Karpas-422 (cell line): ENCODE data around the gene CNTNAP2. TPM values are rescaled to one million over a fixed set of nuclear protein-coding genes. Genes with fewer than 3 reads are reported as not detected.

Source experiments
- DNase-seq: peaks from one replicate; pipeline ENCODE4 v3.0.0-alpha.2; 2015
- H2AFZ ChIP-seq: fragments of 200-600 bp; sonication (generic); 2 replicates; pipeline ENCODE4 v1.6.1; 2014; ENCODE audit warnings: antibody characterized with exemption, low read length, mixed read lengths
- H3K27ac ChIP-seq: fragments of 200-600 bp; sonication (generic); 2 replicates; pipeline ENCODE4 v1.5.1; 2014; ENCODE audit warnings: mild to moderate bottlenecking, low read length, moderate library complexity
- H3K27me3 ChIP-seq: fragments of 200-600 bp; sonication (generic); 2 replicates; pipeline ENCODE4 v1.6.1; 2014; ENCODE audit warnings: low read length, mixed read lengths
- H3K36me3 ChIP-seq: fragments of 200-600 bp; sonication (generic); 2 replicates; pipeline ENCODE4 v1.6.1; 2014; ENCODE audit warnings: low read length, mixed read lengths; ENCODE audit not compliant: insufficient read depth
- H3K4me1 ChIP-seq: fragments of 200-600 bp; sonication (generic); 2 replicates; pipeline ENCODE4 v1.6.1; 2014; ENCODE audit warnings: mild to moderate bottlenecking, low read length, mixed read lengths
- H3K4me2 ChIP-seq: fragments of 200-600 bp; sonication (generic); 2 replicates; pipeline ENCODE4 v1.6.1; 2014; ENCODE audit warnings: low read length, low read depth, mild to moderate bottlenecking; ENCODE audit not compliant: poor library complexity, severe bottlenecking
- H3K4me3 ChIP-seq: fragments of 200-600 bp; sonication (generic); 2 replicates; pipeline ENCODE4 v1.5.1; 2014; ENCODE audit warnings: mild to moderate bottlenecking, antibody characterized with exemption, low read length, mixed read lengths
- H3K79me2 ChIP-seq: fragments of 200-600 bp; sonication (generic); 2 replicates; pipeline ENCODE4 v1.6.1; 2014; ENCODE audit warnings: mild to moderate bottlenecking, low read length, mixed read lengths
- H3K9ac ChIP-seq: fragments of 200-600 bp; sonication (generic); 2 replicates; pipeline ENCODE4 v1.6.0; 2014; ENCODE audit warnings: low read length
- H3K9me2 ChIP-seq: fragments of 200-600 bp; sonication (generic), shearing (Covaris generic); replicated peaks from 2 replicates; pipeline ENCODE4 v1.6.0; 2014; ENCODE audit warnings: mild to moderate bottlenecking, low read length, moderate library complexity; ENCODE audit not compliant: insufficient read depth
- H3K9me3 ChIP-seq: fragments of 300-700, 200-600 bp; sonication (generic); 2 replicates; pipeline ENCODE4 v1.6.1; 2014; ENCODE audit warnings: low read length, mixed read lengths
- H4K20me1 ChIP-seq: fragments of 200-600 bp; sonication (generic); 2 replicates; pipeline ENCODE4 v1.6.1; 2014; ENCODE audit warnings: mild to moderate bottlenecking, antibody characterized with exemption, low read length, low read depth; ENCODE audit not compliant: insufficient read depth
- total RNA-seq: library from RNA; depleted of rRNA; stranded (reverse); fragments of >200 nt; shearing (Covaris generic); gene quantifications from 2 replicates; pipeline ENCODE4 v1.2.3, GENCODE V29; 2014; ENCODE audit warnings: low replicate concordance

Gene CNTNAP2
- total RNA-seq, 1 experiment from 2014 or later = not detected

- H4K20me1 ChIP-seq = no peaks in the 10 kb centered on the region
- H3K27ac ChIP-seq = no peak overlapping the region
- H3K9ac ChIP-seq = no peak overlapping the region
Observed at GRCh38 chr7:146875981-146876380, 759.4 kb downstream of the CNTNAP2 start.

GRCh38 chr7:146876411-146876810 lies 759.8 kb downstream of the CNTNAP2 start:
- Histone ChIP-seq H4K20me1 (no peaks in the 10 kb centered on the region), H3K4me2 (no peak overlapping the region), H3K27ac (no peak overlapping the region), H3K4me1 (no peaks in the 10 kb centered on the region), H3K4me3 (no peak overlapping the region), H3K79me2 (no peaks in the 10 kb centered on the region), H2AFZ (no peak overlapping the region), H3K27me3 (no peaks in the 10 kb centered on the region), H3K9me3 (peaks cover 25% of the 10 kb centered on the region), H3K36me3 (no peaks in the 10 kb centered on the region), H3K9me2 (no peaks in the 10 kb centered on the region), H3K9ac (no peak overlapping the region)
- DNase-seq = no peak

More at GRCh38 chr7:146875981-146876380, 759.4 kb downstream of the CNTNAP2 start:
- Histone ChIP-seq H3K36me3 (no peaks in the 10 kb centered on the region), H2AFZ (no peak overlapping the region), H3K4me1 (no peaks in the 10 kb centered on the region), H3K79me2 (no peaks in the 10 kb centered on the region), H3K9me3 (peaks cover 22% of the 10 kb centered on the region), H3K9me2 (no peaks in the 10 kb centered on the region), H3K4me2 (no peak overlapping the region), H3K4me3 (no peak overlapping the region), H3K27me3 (no peaks in the 10 kb centered on the region)
- DNase-seq = no peak

- no peak overlapping the region for H3K9ac ChIP-seq
- no peaks in the 10 kb centered on the region for H3K27me3 ChIP-seq
- H3K4me1 ChIP-seq = no peaks in the 10 kb centered on the region
- H2AFZ ChIP-seq = no peak overlapping the region
- no peak for DNase-seq
- H3K9me2 ChIP-seq = no peaks in the 10 kb centered on the region
- H3K4me3 ChIP-seq = no peak overlapping the region
- peaks cover 28% of the 10 kb centered on the region for H3K9me3 ChIP-seq
- no peak overlapping the region for H3K27ac ChIP-seq
- H4K20me1 ChIP-seq = no peaks in the 10 kb centered on the region
- H3K36me3 ChIP-seq = no peaks in the 10 kb centered on the region
- no peak overlapping the region for H3K4me2 ChIP-seq
- no peaks in the 10 kb centered on the region for H3K79me2 ChIP-seq
Observed at GRCh38 chr7:146878901-146879300, 762.3 kb downstream of the CNTNAP2 start.

GRCh38 chr7:146885231-146885630 lies 768.6 kb downstream of the CNTNAP2 start:
- Histone ChIP-seq H3K9ac (no peak overlapping the region), H3K36me3 (no peaks in the 10 kb centered on the region), H3K27ac (no peak overlapping the region), H3K9me3 (peaks cover 44% of the 10 kb centered on the region), H3K27me3 (no peaks in the 10 kb centered on the region), H4K20me1 (no peaks in the 10 kb centered on the region), H3K4me1 (no peaks in the 10 kb centered on the region), H3K4me2 (no peak overlapping the region), H3K79me2 (no peaks in the 10 kb centered on the region), H3K4me3 (no peak overlapping the region), H2AFZ (no peak overlapping the region), H3K9me2 (no peaks in the 10 kb centered on the region)
- DNase-seq = no peak

- no peak overlapping the region for H3K4me3 ChIP-seq
- H3K27ac ChIP-seq = no peak overlapping the region
- no peak for DNase-seq
- H4K20me1 ChIP-seq = no peaks in the 10 kb centered on the region
- H3K9me2 ChIP-seq = no peaks in the 10 kb centered on the region
- no peak overlapping the region for H3K9ac ChIP-seq
- peaks cover 33% of the 10 kb centered on the region for H3K9me3 ChIP-seq
- no peak overlapping the region for H3K4me2 ChIP-seq
- H3K4me1 ChIP-seq = no peaks in the 10 kb centered on the region
- no peaks in the 10 kb centered on the region for H3K79me2 ChIP-seq
- H2AFZ ChIP-seq = no peak overlapping the region
- no peaks in the 10 kb centered on the region for H3K27me3 ChIP-seq
- no peaks in the 10 kb centered on the region for H3K36me3 ChIP-seq
Observed at GRCh38 chr7:146889806-146890555, 773.4 kb downstream of the CNTNAP2 start.

DNA sequence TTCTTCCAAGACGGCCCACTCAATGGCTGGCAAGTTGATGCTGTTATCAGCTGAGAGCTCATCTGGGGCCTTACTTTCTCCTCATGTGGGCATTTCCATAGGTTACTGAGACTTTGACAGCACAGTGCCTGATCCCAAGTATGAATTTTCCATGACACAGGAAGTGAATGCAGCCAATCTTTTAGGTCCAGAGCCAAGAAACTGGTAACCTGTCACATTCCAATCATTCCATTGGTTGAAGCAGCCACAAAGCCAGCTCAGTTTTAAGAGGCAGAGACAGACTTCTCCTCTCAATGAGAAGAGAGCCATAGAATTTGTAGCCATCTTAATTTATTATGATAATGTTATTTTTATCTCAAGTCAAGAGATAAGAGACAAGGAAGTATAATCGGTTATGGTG lies 775.5 kb downstream of the CNTNAP2 start:
- no peak overlapping the region for H2AFZ ChIP-seq
- H3K4me2 ChIP-seq = no peak overlapping the region
- no peak overlapping the region for H3K27ac ChIP-seq
- H3K4me1 ChIP-seq = no peaks in the 10 kb centered on the region
- H3K36me3 ChIP-seq = no peaks in the 10 kb centered on the region
- H3K79me2 ChIP-seq = no peaks in the 10 kb centered on the region
- no peaks in the 10 kb centered on the region for H3K9me2 ChIP-seq
- peaks cover 33% of the 10 kb centered on the region for H3K9me3 ChIP-seq
- no peak overlapping the region for H3K4me3 ChIP-seq
- H3K9ac ChIP-seq = no peak overlapping the region
- DNase-seq = no peak
- no peaks in the 10 kb centered on the region for H4K20me1 ChIP-seq
- H3K27me3 ChIP-seq = no peaks in the 10 kb centered on the region

- H4K20me1 ChIP-seq = no peaks in the 10 kb centered on the region
- H3K79me2 ChIP-seq = no peaks in the 10 kb centered on the region
- no peak overlapping the region for H3K27ac ChIP-seq
- no peak overlapping the region for H3K9ac ChIP-seq
- no peak overlapping the region for H3K4me2 ChIP-seq
- no peaks in the 10 kb centered on the region for H3K4me1 ChIP-seq
- no peak overlapping the region for H2AFZ ChIP-seq
- H3K36me3 ChIP-seq = no peaks in the 10 kb centered on the region
- H3K27me3 ChIP-seq = no peaks in the 10 kb centered on the region
- no peak for DNase-seq
- H3K9me2 ChIP-seq = no peaks in the 10 kb centered on the region
- H3K9me3 ChIP-seq = peaks cover 24% of the 10 kb centered on the region; the same call in 1 of the 2 replicates
- H3K4me3 ChIP-seq = no peak overlapping the region
Observed at GRCh38 chr7:146894927-146895326, 778.3 kb downstream of the CNTNAP2 start.

GRCh38 chr7:146902266-146902665 lies 785.7 kb downstream of the CNTNAP2 start:
- Histone ChIP-seq H4K20me1 (no peaks in the 10 kb centered on the region), H3K9ac (no peak overlapping the region), H2AFZ (no peak overlapping the region), H3K79me2 (no peaks in the 10 kb centered on the region), H3K36me3 (no peaks in the 10 kb centered on the region), H3K27ac (no peak overlapping the region), H3K9me2 (no peaks in the 10 kb centered on the region), H3K4me1 (no peaks in the 10 kb centered on the region), H3K4me3 (no peak overlapping the region), H3K27me3 (no peaks in the 10 kb centered on the region), H3K9me3 (peaks cover 26% of the 10 kb centered on the region), H3K4me2 (no peak overlapping the region)
- DNase-seq = no peak
